Omental fat pad (tissue), 4 donors: Measurements from ENCODE around the gene NR1H4. TPM values are rescaled to one million over a fixed set of nuclear protein-coding genes. Genes with fewer than 3 reads are reported as not detected.
"Not testable (repeated sequence)": the region's sequence is repeated elsewhere in the genome, so short reads cannot be mapped to it uniquely, and the experiment has no call there.

ENCODE experiments used
- ATAC-seq: fragments of 150-250 bp; one replicate; pipeline ENCODE4 v1.9.1; 2016; ENCODE audit warnings: mild to moderate bottlenecking, moderate library complexity; ENCODE audit not compliant: low FRiP score
- DNase-seq: peaks from one replicate; pipeline ENCODE4 v3.0.0-alpha.2; 2019; ENCODE audit warnings: low spot score
- CTCF ChIP-seq, 3 donors: fragments of 450-650 bp; IDR thresholded peaks; one replicate each; pipeline ENCODE4 v1.5.1; 2016 to 2017; ENCODE audit warnings: antibody characterized with exemption in 3 of 3, mild to moderate bottlenecking in 3 of 3, moderate library complexity in 2 of 3
- total RNA-seq, 4 donors: library from RNA; depleted of rRNA; stranded (reverse); fragments of >200 nt; gene quantifications; one replicate each; pipeline ENCODE4 v1.1.0, GENCODE V29; 2016

The NR1H4 gene
- total RNA-seq, 4 donors from 2014 or later, result not detected

DNA sequence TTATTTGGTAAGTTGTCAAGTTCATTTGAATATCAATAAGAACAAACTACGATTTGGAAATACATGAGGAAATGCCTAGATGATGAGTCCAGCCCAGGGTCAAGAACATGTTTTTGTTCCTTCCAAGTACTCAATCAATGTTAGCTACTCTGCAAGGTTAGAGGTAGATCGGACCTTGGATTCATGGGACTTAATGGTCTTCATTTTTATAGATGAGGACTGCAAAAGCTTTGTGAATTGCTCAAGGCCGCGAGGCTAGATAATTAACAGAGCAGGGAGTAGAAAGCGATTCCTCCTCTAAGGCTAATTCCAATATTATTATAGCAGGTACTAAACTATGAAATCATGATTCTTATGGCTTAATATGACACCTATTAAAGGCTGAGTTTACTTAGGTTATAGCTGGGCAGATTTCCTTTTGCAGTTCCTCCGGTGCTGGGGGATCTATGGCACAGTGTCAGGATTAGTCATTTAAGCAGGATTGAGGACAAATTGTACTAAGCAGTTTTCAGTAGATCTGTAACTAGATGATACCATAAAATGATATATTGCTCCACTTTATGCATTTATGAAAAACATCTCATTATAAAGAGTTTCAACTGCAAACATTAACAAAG is 19.8 kb downstream of the NR1H4 start:
- ATAC-seq, result no peak
- TF ChIP-seq CTCF (IDR thresholded peaks at IDR 0.05), result no peak
- no peak for DNase-seq

DNA sequence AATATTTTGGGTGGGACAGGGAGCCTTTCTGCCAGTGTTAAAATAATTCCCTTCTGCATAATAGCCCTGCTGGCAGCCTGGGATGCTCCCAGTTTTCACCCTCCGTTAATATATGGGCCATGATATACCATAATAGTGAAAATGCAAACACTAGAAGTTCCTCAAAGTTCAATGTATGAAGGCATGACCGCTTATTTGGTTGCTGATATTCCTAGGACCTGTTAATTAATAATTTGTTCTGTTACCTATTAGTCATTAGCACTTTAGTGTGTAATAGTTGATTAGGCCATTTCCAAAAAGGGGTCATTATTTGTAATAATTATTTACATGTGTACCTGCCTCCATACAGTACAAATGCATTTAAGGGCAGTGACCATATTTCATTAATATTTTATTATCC is 20.4 kb downstream of the NR1H4 start:
- ATAC-seq (no peak), DNase-seq (no peak)
- no peak for TF ChIP-seq CTCF (IDR thresholded peaks at IDR 0.05)

DNA sequence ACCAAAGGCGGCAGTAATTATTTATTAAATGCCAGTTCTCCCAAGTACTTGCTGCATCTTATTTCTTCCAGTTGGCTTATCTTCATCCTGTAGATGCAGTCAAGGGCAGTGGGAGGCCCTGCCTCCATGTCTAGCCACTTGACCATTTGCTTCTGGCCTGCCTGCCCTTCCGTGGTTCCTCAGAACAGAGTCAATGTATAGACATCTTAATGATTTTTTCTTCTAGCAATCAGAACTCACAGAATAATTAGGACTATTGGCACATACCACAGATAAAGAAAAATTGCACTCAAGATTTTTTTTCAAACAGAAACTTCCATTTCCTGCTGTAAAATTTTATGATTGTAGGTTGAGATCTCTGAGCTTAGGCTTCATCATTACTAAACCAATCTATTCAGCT is 20.9 kb downstream of the NR1H4 start:
- ATAC-seq (no peak), DNase-seq (no peak)
- TF ChIP-seq CTCF (IDR thresholded peaks at IDR 0.05), result no peak

- no peak for TF ChIP-seq CTCF (IDR thresholded peaks at IDR 0.05)
- DNase-seq (no peak), ATAC-seq (no peak)
These were observed 23.6 kb downstream of the NR1H4 start for GRCh38 chr12:100497105-100497795.

DNA sequence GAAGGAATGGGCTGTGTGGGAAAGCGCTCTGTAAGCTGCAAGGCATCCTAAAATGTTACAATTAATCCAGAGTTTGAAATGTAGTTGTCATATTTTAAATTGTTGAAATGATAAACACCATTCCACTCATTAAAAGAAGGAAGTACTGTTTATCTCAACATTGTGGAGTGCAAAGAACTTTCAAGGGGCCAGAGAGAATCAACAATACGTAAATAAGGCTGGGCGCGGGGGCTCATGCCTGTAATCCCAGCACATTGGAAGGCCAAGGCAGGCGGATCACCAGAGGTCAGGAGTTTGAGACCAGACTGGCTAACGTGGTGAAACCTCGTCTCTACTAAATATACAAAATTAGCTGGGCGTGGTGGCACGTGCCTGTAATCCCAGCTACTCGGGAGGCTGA is 24.5 kb downstream of the NR1H4 start:
- no peak for DNase-seq
- TF ChIP-seq CTCF (IDR thresholded peaks at IDR 0.05), result no peak
- ATAC-seq, result no peak

- no peak for TF ChIP-seq CTCF (IDR thresholded peaks at IDR 0.05)
- DNase-seq (no peak), ATAC-seq (no peak)
These were observed 25.8 kb downstream of the NR1H4 start for GRCh38 chr12:100499416-100499815.

- not testable (repeated sequence) for ATAC-seq, DNase-seq
These were observed 29.1 kb downstream of the NR1H4 start for GRCh38 chr12:100502718-100503117.
